Measurements from ENCODE around the gene ATG14.

DNA sequence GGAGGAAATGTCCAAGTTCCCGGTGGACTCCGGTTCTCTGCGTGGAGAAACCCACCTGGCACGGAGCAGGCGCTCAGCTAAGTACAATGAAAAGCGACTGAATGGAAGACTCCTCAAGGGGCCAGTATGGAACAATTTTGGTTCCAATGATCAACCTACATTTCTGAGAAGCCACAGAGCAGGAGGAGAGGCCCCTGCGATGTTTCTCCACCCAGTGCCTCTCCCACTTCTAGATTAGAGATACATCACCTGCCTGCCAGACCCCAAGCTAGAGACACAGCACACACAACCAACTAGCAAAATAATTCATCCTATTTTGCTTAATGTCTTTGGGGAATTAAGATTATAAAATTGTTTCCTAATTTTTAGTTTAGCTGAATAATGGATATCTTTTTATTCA, 38.8 kb downstream of the ATG14 start:
- TF ChIP-seq, protein P1, sequence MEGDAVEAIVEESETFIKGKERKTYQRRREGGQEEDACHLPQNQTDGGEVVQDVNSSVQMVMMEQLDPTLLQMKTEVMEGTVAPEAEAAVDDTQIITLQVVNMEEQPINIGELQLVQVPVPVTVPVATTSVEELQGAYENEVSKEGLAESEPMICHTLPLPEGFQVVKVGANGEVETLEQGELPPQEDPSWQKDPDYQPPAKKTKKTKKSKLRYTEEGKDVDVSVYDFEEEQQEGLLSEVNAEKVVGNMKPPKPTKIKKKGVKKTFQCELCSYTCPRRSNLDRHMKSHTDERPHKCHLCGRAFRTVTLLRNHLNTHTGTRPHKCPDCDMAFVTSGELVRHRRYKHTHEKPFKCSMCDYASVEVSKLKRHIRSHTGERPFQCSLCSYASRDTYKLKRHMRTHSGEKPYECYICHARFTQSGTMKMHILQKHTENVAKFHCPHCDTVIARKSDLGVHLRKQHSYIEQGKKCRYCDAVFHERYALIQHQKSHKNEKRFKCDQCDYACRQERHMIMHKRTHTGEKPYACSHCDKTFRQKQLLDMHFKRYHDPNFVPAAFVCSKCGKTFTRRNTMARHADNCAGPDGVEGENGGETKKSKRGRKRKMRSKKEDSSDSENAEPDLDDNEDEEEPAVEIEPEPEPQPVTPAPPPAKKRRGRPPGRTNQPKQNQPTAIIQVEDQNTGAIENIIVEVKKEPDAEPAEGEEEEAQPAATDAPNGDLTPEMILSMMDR (IDR thresholded peaks at IDR 0.05), result no peak
- TF ChIP-seq POLR2A (IDR thresholded peaks at IDR 0.05), result no peak
